PC-3 (cell line): ENCODE measurements around the gene XPNPEP3.

Experiments
- CTCF ChIP-seq: fragments of 300-600 bp; sonication (generic); conservative IDR thresholded peaks from 2 replicates; pipeline ENCODE4 v1.5.1; 2017; ENCODE audit warnings: antibody characterized with exemption, low read depth, mild to moderate bottlenecking, low read length
- EZH2 ChIP-seq: fragments of 300-600 bp; sonication (generic); IDR thresholded peaks from one replicate; pipeline ENCODE4 v1.6.1; 2017; ENCODE audit warnings: antibody characterized with exemption, mild to moderate bottlenecking, low read length; ENCODE audit not compliant: unreplicated experiment
- EZH2phosphoT487 ChIP-seq: fragments of 300-600 bp; sonication (generic); IDR thresholded peaks from 2 replicates; pipeline ENCODE4 v1.6.1; 2018; ENCODE audit warnings: mild to moderate bottlenecking, antibody characterized with exemption, low read length, borderline replicate concordance

DNA sequence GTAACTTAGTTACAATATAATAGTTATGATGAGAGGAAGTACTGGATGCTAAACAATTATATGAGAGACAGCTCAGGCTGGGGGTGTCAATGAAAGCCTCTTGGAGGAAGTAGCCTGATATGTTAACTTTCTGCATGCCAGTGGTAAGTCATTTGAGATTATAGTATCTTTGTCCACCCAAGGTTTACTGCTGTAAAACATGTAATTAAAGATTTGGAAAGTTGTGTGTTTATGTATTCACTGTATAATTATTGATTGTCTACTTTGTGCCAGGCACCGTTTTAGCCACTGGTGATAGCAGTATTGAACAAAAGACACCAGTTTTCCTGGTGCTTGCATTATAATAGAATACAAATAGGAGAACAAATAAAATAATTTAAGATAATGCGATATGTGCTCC, 5.6 kb downstream of the XPNPEP3 start:
- TF ChIP-seq CTCF (no peak), EZH2 (no peak), EZH2phosphoT487 (no peak)
